ENCODE data around the gene KIF26A.

The KIF26A gene

GRCh38 chr14:104194716-104195115 lies 56.3 kb downstream of the KIF26A start:
- H3K36me3 Mint-ChIP-seq (ENCODE audit: low read depth): no peaks in the 10 kb centered on the region
- no peak overlapping the region for H3K27ac Mint-ChIP-seq
- DNase-seq: no peak
- H3K27me3 Mint-ChIP-seq: peaks cover 3% of the 10 kb centered on the region
- no peak for ATAC-seq
- H3K4me1 Mint-ChIP-seq: no peaks in the 10 kb centered on the region
- no peak overlapping the region for H3K4me3 Mint-ChIP-seq
- no peaks in the 10 kb centered on the region for H3K9me3 Mint-ChIP-seq

- DNase-seq: no peak
- Mint-ChIP-seq H3K27ac (no peak overlapping the region), H3K4me3 (no peak overlapping the region), H3K9me3 (no peaks in the 10 kb centered on the region), H3K27me3 (peaks cover 3% of the 10 kb centered on the region), H3K4me1 (no peaks in the 10 kb centered on the region), H3K36me3 (ENCODE audit: low read depth) (no peaks in the 10 kb centered on the region)
- ATAC-seq: no peak
Observed at GRCh38 chr14:104195361-104195760, 57.0 kb downstream of the KIF26A start.

- Mint-ChIP-seq H3K4me3 (no peak overlapping the region), H3K4me1 (no peaks in the 10 kb centered on the region), H3K27me3 (peaks cover 3% of the 10 kb centered on the region), H3K9me3 (no peaks in the 10 kb centered on the region), H3K36me3 (ENCODE audit: low read depth) (no peaks in the 10 kb centered on the region), H3K27ac (no peak overlapping the region)
- ATAC-seq (no peak), DNase-seq (no peak)
Observed at GRCh38 chr14:104195878-104196277, 57.5 kb downstream of the KIF26A start.

DNA sequence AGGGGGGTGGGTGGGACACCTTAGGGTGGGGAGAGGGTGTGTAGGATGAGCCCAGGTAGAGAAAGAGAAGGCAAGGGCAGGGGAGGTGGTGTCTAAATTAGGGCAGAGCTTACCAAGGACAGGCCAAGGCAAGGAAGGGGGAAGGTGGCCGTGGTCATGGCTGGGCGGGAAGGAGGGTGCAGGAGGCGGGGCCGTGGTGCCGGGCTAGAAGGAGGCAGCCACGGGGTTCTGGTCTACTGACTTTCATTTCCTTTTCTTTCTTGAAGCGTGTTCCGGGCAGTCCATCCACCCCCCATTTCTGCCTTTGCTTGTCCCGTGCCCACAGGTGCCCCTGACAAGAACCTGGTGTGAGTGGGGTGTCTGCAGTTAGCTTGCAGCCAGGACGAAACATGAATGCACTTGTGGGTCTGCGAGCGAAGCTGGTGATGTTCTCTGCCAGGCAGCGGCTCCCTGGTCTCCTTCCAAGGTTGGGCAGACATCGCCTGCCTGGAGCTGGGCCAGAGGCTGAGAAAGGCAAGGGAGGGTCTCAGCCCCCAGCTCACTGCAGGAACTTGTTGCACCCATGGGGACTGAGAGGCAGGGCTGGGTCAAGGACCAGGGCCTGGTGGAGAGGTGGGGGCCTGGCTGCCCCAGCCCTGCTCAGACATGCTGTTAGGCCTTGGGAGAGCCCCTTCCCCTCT lies 58.2 kb downstream of the KIF26A start:
- no peaks in the 10 kb centered on the region for H3K9me3 Mint-ChIP-seq
- no peaks in the 10 kb centered on the region for H3K36me3 Mint-ChIP-seq (ENCODE audit: low read depth)
- no peaks in the 10 kb centered on the region for H3K4me1 Mint-ChIP-seq
- peaks cover 3% of the 10 kb centered on the region for H3K27me3 Mint-ChIP-seq
- no peak for DNase-seq
- no peak overlapping the region for H3K27ac Mint-ChIP-seq
- H3K4me3 Mint-ChIP-seq: no peak overlapping the region
- ATAC-seq: no peak

DNA sequence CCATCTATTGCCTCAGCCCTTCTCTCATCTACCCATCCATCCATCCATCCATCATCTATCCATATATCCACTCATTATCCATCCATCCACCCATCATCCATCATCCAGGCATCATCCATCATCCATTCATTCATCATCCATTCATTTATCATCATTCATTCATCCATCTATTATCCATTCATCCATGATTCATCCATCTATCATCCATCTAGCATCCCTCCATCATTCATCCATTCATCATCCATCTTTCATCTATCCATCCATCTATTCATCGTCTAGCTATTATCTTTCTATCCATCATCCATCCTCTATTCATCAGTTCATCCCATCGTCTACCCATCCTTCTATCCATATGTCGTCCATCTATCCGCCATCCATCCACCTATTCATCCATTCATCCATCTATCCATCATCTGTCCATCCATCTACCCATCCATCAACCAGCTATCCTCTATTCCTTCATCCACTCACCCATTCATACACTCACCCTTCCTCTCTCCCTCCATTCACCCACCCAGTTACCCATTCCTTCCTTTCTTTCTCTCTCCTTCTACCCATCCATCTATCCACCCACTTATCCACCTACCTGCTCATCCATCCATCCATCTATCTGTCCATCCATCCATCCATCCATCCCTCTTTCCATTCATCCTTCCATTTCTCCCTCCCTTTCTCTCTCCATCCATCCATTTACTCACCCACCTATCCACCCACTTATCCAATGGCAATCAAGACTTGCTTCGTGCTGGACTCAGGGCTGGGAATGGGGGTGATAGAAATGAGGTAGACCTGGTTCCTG lies 59.3 kb downstream of the KIF26A start:
- Mint-ChIP-seq H3K9me3 (no peaks in the 10 kb centered on the region), H3K36me3 (ENCODE audit: low read depth) (no peaks in the 10 kb centered on the region), H3K27me3 (peaks cover 5% of the 10 kb centered on the region), H3K4me1 (no peaks in the 10 kb centered on the region), H3K27ac (no peak overlapping the region), H3K4me3 (no peak overlapping the region)
- DNase-seq (no peak), ATAC-seq (no peak)

DNA sequence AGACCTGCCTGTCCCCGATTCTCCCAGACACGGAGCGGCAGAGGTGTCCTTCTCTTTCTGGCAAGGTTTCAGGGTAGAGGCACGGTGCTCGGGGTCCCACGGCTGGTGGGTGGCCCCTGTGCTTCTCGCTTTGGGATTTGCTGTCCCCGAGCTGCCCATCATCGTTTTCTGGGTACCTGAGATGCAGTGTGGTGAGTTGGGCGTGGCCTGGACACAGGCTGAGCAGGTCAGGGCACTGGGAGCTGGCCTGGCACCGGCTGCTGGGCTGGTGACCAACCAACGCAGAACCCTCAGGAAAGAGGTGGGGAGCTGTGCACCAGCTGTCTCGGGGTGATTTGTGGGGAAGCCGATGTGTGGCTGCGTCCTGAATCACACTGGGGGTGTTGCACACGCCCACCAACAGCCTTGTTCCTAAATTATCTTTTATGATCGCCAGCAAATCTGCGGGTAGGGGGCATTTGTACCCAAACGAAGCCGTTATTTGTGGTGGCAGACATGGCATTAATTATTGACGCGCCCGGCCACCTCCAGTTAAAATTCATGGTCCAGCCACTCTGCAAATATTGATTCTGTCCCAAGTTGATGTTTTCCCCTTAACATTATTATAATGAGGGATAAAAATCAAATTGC lies 61.0 kb downstream of the KIF26A start:
- ATAC-seq (no peak), DNase-seq (no peak)
- H3K27ac Mint-ChIP-seq: no peak overlapping the region
- no peak overlapping the region for H3K4me3 Mint-ChIP-seq
- no peaks in the 10 kb centered on the region for H3K36me3 Mint-ChIP-seq (ENCODE audit: low read depth)
- no peaks in the 10 kb centered on the region for H3K9me3 Mint-ChIP-seq
- H3K27me3 Mint-ChIP-seq: peaks cover 4% of the 10 kb centered on the region
- no peaks in the 10 kb centered on the region for H3K4me1 Mint-ChIP-seq

DNA sequence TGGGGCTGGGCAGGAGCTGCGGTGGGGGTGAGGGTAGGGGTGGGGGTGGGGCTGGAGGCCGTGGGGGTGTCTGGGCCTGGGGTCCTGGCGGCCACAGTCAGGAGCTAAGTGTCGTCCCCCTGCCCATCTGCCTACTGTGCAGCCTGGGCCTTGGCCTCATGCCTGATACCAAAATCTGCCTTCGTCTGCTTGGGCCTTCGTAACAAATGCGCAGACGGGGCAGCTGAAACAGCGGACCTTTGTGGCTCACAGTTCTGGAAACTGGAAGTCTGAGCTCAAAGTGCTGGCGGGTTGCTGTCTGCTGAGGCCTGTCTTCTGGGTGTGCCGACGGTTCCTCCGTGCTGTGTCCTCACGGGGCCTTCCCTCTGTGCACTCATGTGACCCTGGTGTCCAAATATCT lies 61.7 kb downstream of the KIF26A start:
- Mint-ChIP-seq H3K36me3 (ENCODE audit: low read depth) (no peaks in the 10 kb centered on the region), H3K27ac (no peak overlapping the region), H3K9me3 (no peaks in the 10 kb centered on the region), H3K27me3 (peaks cover 4% of the 10 kb centered on the region), H3K4me3 (no peak overlapping the region), H3K4me1 (no peaks in the 10 kb centered on the region)
- DNase-seq: no peak
- ATAC-seq: no peak

DNA sequence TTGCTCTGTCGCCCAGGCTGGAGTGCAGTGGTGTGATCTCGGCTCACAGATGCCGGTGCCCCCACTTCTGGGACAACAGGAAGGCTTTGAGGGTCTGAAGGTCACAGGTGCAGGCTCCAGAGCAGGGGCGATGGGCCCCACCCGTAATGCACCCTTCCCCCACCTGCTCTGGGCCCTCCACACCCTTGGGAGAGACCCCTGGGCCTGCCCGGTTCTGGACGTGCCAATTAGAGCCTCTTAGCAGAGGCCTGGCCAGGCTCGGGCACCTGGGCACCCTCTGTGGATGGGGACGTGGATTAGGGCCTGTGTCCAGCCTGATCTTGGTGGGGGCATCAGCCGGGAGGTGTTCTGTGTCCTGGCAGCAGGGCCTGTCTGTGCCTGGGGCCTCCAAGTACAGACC lies 62.2 kb downstream of the KIF26A start:
- no peak overlapping the region for H3K4me3 Mint-ChIP-seq
- no peaks in the 10 kb centered on the region for H3K4me1 Mint-ChIP-seq
- H3K27ac Mint-ChIP-seq: no peak overlapping the region
- peaks cover 4% of the 10 kb centered on the region for H3K27me3 Mint-ChIP-seq
- ATAC-seq (no peak), DNase-seq (no peak)
- H3K36me3 Mint-ChIP-seq (ENCODE audit: low read depth): no peaks in the 10 kb centered on the region
- H3K9me3 Mint-ChIP-seq: no peaks in the 10 kb centered on the region

- H3K4me1 Mint-ChIP-seq: no peaks in the 10 kb centered on the region
- no peak for ATAC-seq
- no peaks in the 10 kb centered on the region for H3K36me3 Mint-ChIP-seq (ENCODE audit: low read depth)
- H3K9me3 Mint-ChIP-seq: no peaks in the 10 kb centered on the region
- no peak overlapping the region for H3K27ac Mint-ChIP-seq
- peaks cover 4% of the 10 kb centered on the region for H3K27me3 Mint-ChIP-seq
- no peak overlapping the region for H3K4me3 Mint-ChIP-seq
- DNase-seq: no peak
Observed at GRCh38 chr14:104201063-104201462, 62.7 kb downstream of the KIF26A start.

- no peak overlapping the region for H3K4me3 Mint-ChIP-seq
- no peaks in the 10 kb centered on the region for H3K9me3 Mint-ChIP-seq
- no peak for DNase-seq
- H3K4me1 Mint-ChIP-seq: no peaks in the 10 kb centered on the region
- peaks cover 4% of the 10 kb centered on the region for H3K27me3 Mint-ChIP-seq
- no peak overlapping the region for H3K27ac Mint-ChIP-seq
- no peaks in the 10 kb centered on the region for H3K36me3 Mint-ChIP-seq (ENCODE audit: low read depth)
- ATAC-seq: no peak
Observed at GRCh38 chr14:104201496-104201895, 63.1 kb downstream of the KIF26A start.

- no peaks in the 10 kb centered on the region for H3K4me1 Mint-ChIP-seq
- no peak overlapping the region for H3K27ac Mint-ChIP-seq
- ATAC-seq: no peak
- peaks cover 4% of the 10 kb centered on the region for H3K27me3 Mint-ChIP-seq
- H3K36me3 Mint-ChIP-seq (ENCODE audit: low read depth): no peaks in the 10 kb centered on the region
- no peak for DNase-seq
- no peaks in the 10 kb centered on the region for H3K9me3 Mint-ChIP-seq
- no peak overlapping the region for H3K4me3 Mint-ChIP-seq
Observed at GRCh38 chr14:104202259-104203070, 64.1 kb downstream of the KIF26A start.

DNA sequence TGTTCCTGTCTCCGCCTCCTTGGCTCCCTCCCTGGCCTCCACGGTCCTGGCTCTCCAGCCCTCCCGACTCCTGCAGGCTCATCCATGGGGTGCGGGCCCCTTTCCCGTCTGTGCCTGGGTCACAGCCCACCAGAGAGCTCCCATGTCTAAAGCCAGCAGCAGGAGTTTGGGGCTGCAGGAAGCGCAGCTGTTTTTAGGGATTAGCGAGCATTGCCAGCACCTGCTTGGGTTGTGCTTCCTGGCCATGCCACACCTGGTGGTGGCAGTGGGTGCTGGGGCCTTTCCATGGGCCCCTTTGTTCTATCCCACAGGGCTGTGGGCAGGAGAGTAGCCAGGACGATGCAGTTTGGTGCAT lies 64.7 kb downstream of the KIF26A start:
- peaks cover 4% of the 10 kb centered on the region for H3K27me3 Mint-ChIP-seq
- no peak overlapping the region for H3K27ac Mint-ChIP-seq
- H3K36me3 Mint-ChIP-seq (ENCODE audit: low read depth): no peaks in the 10 kb centered on the region
- H3K4me3 Mint-ChIP-seq: no peak overlapping the region
- DNase-seq (no peak), ATAC-seq (no peak)
- no peaks in the 10 kb centered on the region for H3K9me3 Mint-ChIP-seq
- H3K4me1 Mint-ChIP-seq: no peaks in the 10 kb centered on the region

DNA sequence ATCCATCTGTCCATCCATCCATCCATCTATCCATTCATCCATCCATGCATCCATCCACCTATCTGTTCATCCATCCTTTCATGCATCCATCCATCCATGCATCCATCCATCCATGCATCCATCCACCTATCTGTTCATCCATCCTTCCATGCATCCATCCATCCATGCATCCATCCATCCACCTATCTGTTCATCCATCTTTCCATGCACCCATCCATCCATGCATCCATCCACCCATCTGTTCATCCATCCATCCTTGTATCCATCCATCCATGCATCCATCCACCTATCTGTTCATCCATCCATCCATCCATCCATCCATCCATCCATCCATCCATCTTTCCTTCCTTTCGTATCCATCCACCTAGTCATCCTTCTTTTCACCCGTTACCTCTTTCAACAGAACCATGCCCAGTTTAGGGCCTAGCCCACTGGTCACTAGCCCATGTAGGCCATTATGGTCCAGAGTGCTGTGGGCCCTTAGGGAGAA lies 66.3 kb downstream of the KIF26A start:
- no peak overlapping the region for H3K4me3 Mint-ChIP-seq
- peaks cover 4% of the 10 kb centered on the region for H3K27me3 Mint-ChIP-seq
- no peaks in the 10 kb centered on the region for H3K9me3 Mint-ChIP-seq
- no peak overlapping the region for H3K27ac Mint-ChIP-seq
- no peaks in the 10 kb centered on the region for H3K36me3 Mint-ChIP-seq (ENCODE audit: low read depth)
- no peak for ATAC-seq
- no peak for DNase-seq
- no peaks in the 10 kb centered on the region for H3K4me1 Mint-ChIP-seq

GRCh38 chr14:104205781-104206180 lies 67.4 kb downstream of the KIF26A start:
- Mint-ChIP-seq H3K27me3 (peaks cover 4% of the 10 kb centered on the region), H3K36me3 (ENCODE audit: low read depth) (no peaks in the 10 kb centered on the region), H3K9me3 (no peaks in the 10 kb centered on the region)

More at GRCh38 chr14:104205781-104206180, 67.4 kb downstream of the KIF26A start:
- no peak for DNase-seq
- Mint-ChIP-seq H3K4me3 (no peak overlapping the region), H3K27ac (no peak overlapping the region), H3K4me1 (no peaks in the 10 kb centered on the region)
- ATAC-seq: no peak
